ENCODE data around the gene CNMD.

- TF ChIP-seq CTCF (IDR thresholded peaks at IDR 0.05) (no peak), ZFX (IDR thresholded peaks at IDR 0.05; ENCODE audit: borderline replicate concordance) (no peak)
These were observed 44.3 kb upstream of the CNMD start for GRCh38 chr13:52783943-52784342.

All from 22Rv1 (cell line).